ENCODE results near the gene KHNYN.
"Not testable (repeated sequence)": the region's sequence is repeated elsewhere in the genome, so short reads cannot be mapped to it uniquely, and the experiment has no call there.

KHNYN gene

GRCh38 chr14:24442240-24443052 lies 12.7 kb downstream of the KHNYN start, which contains the start of gene SDR39U1:
Gene SDR39U1 (minus strand): TSS chr14:24442776. CDS start chr14:24442769, 7 bp downstream.
- H3K36me3 ChIP-seq (ENCODE audit: insufficient read depth, low read length): peaks cover 35% of the 10 kb centered on the region
- peak within 1 kb of the TSS; percentile 94 for H3K4me2 ChIP-seq (ENCODE audit: low read length)
- peak within 1 kb of the TSS; percentile 94 for H3K9ac ChIP-seq (ENCODE audit: low read depth, low read length)
- no peaks in the 10 kb centered on the region for H3K9me3 ChIP-seq (replicated peaks; ENCODE audit: low read length)
- H3K27me3 ChIP-seq (ENCODE audit: control insufficient read depth, insufficient read depth, low read length): no peaks in the 10 kb centered on the region
- peaks cover 12% of the 10 kb centered on the region for H3K4me1 ChIP-seq (ENCODE audit: control insufficient read depth, insufficient read depth, low read length)
- peak within 1 kb of the TSS; percentile 79 for H3K4me3 ChIP-seq (ENCODE audit: low read length)

GRCh38 chr14:24443053-24443665 lies 13.4 kb downstream of the KHNYN start:
- peak overlapping the region; percentile 94 for H3K9ac ChIP-seq (ENCODE audit: low read depth, low read length)

GRCh38 chr14:24450828-24451227 lies 21.1 kb downstream of the KHNYN start:
- not testable (repeated sequence) for H3K4me2 ChIP-seq (ENCODE audit: low read length); H3K9ac ChIP-seq (ENCODE audit: low read depth, low read length); H3K4me3 ChIP-seq (ENCODE audit: low read length); H3K4me1 ChIP-seq (ENCODE audit: control insufficient read depth, insufficient read depth, low read length); H3K36me3 ChIP-seq (ENCODE audit: insufficient read depth, low read length); H3K27me3 ChIP-seq (ENCODE audit: control insufficient read depth, insufficient read depth, low read length); H3K9me3 ChIP-seq (replicated peaks; ENCODE audit: low read length)

More at GRCh38 chr14:24443053-24443665, 13.4 kb downstream of the KHNYN start:
- Histone ChIP-seq H3K27me3 (ENCODE audit: control insufficient read depth, insufficient read depth, low read length) (no peaks in the 10 kb centered on the region), H3K36me3 (ENCODE audit: insufficient read depth, low read length) (peaks cover 28% of the 10 kb centered on the region), H3K4me2 (ENCODE audit: low read length) (peak overlapping the region; percentile 89), H3K9me3 (replicated peaks; ENCODE audit: low read length) (no peaks in the 10 kb centered on the region), H3K4me1 (ENCODE audit: control insufficient read depth, insufficient read depth, low read length) (peaks cover 12% of the 10 kb centered on the region), H3K4me3 (ENCODE audit: low read length) (peak overlapping the region; percentile 79)

- Histone ChIP-seq H3K4me2 (ENCODE audit: low read length) (no peak overlapping the region), H3K4me3 (ENCODE audit: low read length) (no peak overlapping the region), H3K36me3 (ENCODE audit: insufficient read depth, low read length) (no peaks in the 10 kb centered on the region), H3K4me1 (ENCODE audit: control insufficient read depth, insufficient read depth, low read length) (no peaks in the 10 kb centered on the region), H3K9me3 (replicated peaks; ENCODE audit: low read length) (no peaks in the 10 kb centered on the region), H3K27me3 (ENCODE audit: control insufficient read depth, insufficient read depth, low read length) (no peaks in the 10 kb centered on the region), H3K9ac (ENCODE audit: low read depth, low read length) (no peak overlapping the region)
These were observed 27.2 kb downstream of the KHNYN start for GRCh38 chr14:24456980-24457379.

GRCh38 chr14:24458736-24459135 lies 29.0 kb downstream of the KHNYN start:
- no peak overlapping the region for H3K4me3 ChIP-seq (ENCODE audit: low read length)
- H3K9ac ChIP-seq (ENCODE audit: low read depth, low read length): no peak overlapping the region
- no peaks in the 10 kb centered on the region for H3K4me1 ChIP-seq (ENCODE audit: control insufficient read depth, insufficient read depth, low read length)
- H3K9me3 ChIP-seq (replicated peaks; ENCODE audit: low read length): no peaks in the 10 kb centered on the region
- no peaks in the 10 kb centered on the region for H3K27me3 ChIP-seq (ENCODE audit: control insufficient read depth, insufficient read depth, low read length)
- no peak overlapping the region for H3K4me2 ChIP-seq (ENCODE audit: low read length)
- no peaks in the 10 kb centered on the region for H3K36me3 ChIP-seq (ENCODE audit: insufficient read depth, low read length)

- Histone ChIP-seq H3K27me3 (ENCODE audit: control insufficient read depth, insufficient read depth, low read length) (no peaks in the 10 kb centered on the region), H3K4me3 (ENCODE audit: low read length) (no peak overlapping the region), H3K36me3 (ENCODE audit: insufficient read depth, low read length) (no peaks in the 10 kb centered on the region), H3K9me3 (replicated peaks; ENCODE audit: low read length) (no peaks in the 10 kb centered on the region), H3K4me2 (ENCODE audit: low read length) (no peak overlapping the region), H3K4me1 (ENCODE audit: control insufficient read depth, insufficient read depth, low read length) (no peaks in the 10 kb centered on the region), H3K9ac (ENCODE audit: low read depth, low read length) (no peak overlapping the region)
These were observed 29.6 kb downstream of the KHNYN start for GRCh38 chr14:24459331-24459730.

GRCh38 chr14:24461336-24461735 lies 31.6 kb downstream of the KHNYN start:
- H3K4me3 ChIP-seq (ENCODE audit: low read length): no peak overlapping the region
- no peaks in the 10 kb centered on the region for H3K27me3 ChIP-seq (ENCODE audit: control insufficient read depth, insufficient read depth, low read length)
- no peaks in the 10 kb centered on the region for H3K9me3 ChIP-seq (replicated peaks; ENCODE audit: low read length)
- H3K9ac ChIP-seq (ENCODE audit: low read depth, low read length): no peak overlapping the region
- H3K36me3 ChIP-seq (ENCODE audit: insufficient read depth, low read length): no peaks in the 10 kb centered on the region
- H3K4me1 ChIP-seq (ENCODE audit: control insufficient read depth, insufficient read depth, low read length): no peaks in the 10 kb centered on the region
- no peak overlapping the region for H3K4me2 ChIP-seq (ENCODE audit: low read length)

GRCh38 chr14:24463017-24463883 lies 33.5 kb downstream of the KHNYN start:
- Histone ChIP-seq H3K4me1 (ENCODE audit: control insufficient read depth, insufficient read depth, low read length) (no peaks in the 10 kb centered on the region), H3K27me3 (ENCODE audit: control insufficient read depth, insufficient read depth, low read length) (no peaks in the 10 kb centered on the region), H3K9me3 (replicated peaks; ENCODE audit: low read length) (no peaks in the 10 kb centered on the region), H3K4me2 (ENCODE audit: low read length) (no peak overlapping the region), H3K4me3 (ENCODE audit: low read length) (no peak overlapping the region), H3K9ac (ENCODE audit: low read depth, low read length) (no peak overlapping the region), H3K36me3 (ENCODE audit: insufficient read depth, low read length) (no peaks in the 10 kb centered on the region)

- Histone ChIP-seq H3K27me3 (ENCODE audit: control insufficient read depth, insufficient read depth, low read length) (no peaks in the 10 kb centered on the region), H3K9me3 (replicated peaks; ENCODE audit: low read length) (no peaks in the 10 kb centered on the region), H3K9ac (ENCODE audit: low read depth, low read length) (no peak overlapping the region), H3K36me3 (ENCODE audit: insufficient read depth, low read length) (no peaks in the 10 kb centered on the region), H3K4me2 (ENCODE audit: low read length) (no peak overlapping the region), H3K4me3 (ENCODE audit: low read length) (no peak overlapping the region), H3K4me1 (ENCODE audit: control insufficient read depth, insufficient read depth, low read length) (no peaks in the 10 kb centered on the region)
These were observed 34.4 kb downstream of the KHNYN start for GRCh38 chr14:24463884-24464785.

- Histone ChIP-seq H3K27me3 (ENCODE audit: control insufficient read depth, insufficient read depth, low read length) (no peaks in the 10 kb centered on the region), H3K4me3 (ENCODE audit: low read length) (no peak overlapping the region), H3K4me2 (ENCODE audit: low read length) (no peak overlapping the region), H3K9ac (ENCODE audit: low read depth, low read length) (no peak overlapping the region), H3K36me3 (ENCODE audit: insufficient read depth, low read length) (no peaks in the 10 kb centered on the region), H3K4me1 (ENCODE audit: control insufficient read depth, insufficient read depth, low read length) (no peaks in the 10 kb centered on the region), H3K9me3 (replicated peaks; ENCODE audit: low read length) (no peaks in the 10 kb centered on the region)
These were observed 35.6 kb downstream of the KHNYN start for GRCh38 chr14:24465368-24465767.

Measured in skeletal muscle satellite cell (primary cell).